T-helper 2 cell treated with Interferon-gamma antibody and Interleukin-4, amounts not matched to agents 100 ng/mL and 5 ng/mL, for 36 hours (primary cell): Measurements from ENCODE around the gene COX6B1. TPM values are rescaled to one million over a fixed set of nuclear protein-coding genes. Genes with fewer than 3 reads are reported as not detected.
"Not testable (repeated sequence)": the region's sequence is repeated elsewhere in the genome, so short reads cannot be mapped to it uniquely, and the experiment has no call there.

Source experiments
- intact Hi-C: fragments of 100-400 bp; cut with micrococcal nuclease; formaldehyde crosslinking; loops from one replicate; pipeline ENCODE4 v1.15.1; 2023
- total RNA-seq: library from RNA; stranded (reverse); gene quantifications from 2 replicates; pipeline ENCODE4 v1.2.3, GENCODE V29; 2022

Gene COX6B1
- 489 and 495 TPM in 2 replicates for total RNA-seq

- intact Hi-C loops: loop anchor here (1.0 to 10.0 kb wide), 7 partner anchors 20 to 407 kb away; partner anchors contain the start of genes ALKBH6, HAUS5, THAP8 and TMEM147
Measured at GRCh38 chr19:35648017-35648961, at the start of gene COX6B1. COX6B1 (plus strand) TSS chr19:35648323; CDS start chr19:35651244, 2,921 bp downstream.

GRCh38 chr19:35601971-35602370, 46.2 kb upstream of the COX6B1 start:
- intact Hi-C loops: no loop called here

- intact Hi-C loops: not testable (repeated sequence)
Measured at GRCh38 chr19:35604436-35604835, 43.7 kb upstream of the COX6B1 start.

- intact Hi-C loops: not testable (repeated sequence)
Measured at GRCh38 chr19:35607170-35607569, 41.0 kb upstream of the COX6B1 start.

GRCh38 chr19:35607661-35608060, 40.5 kb upstream of the COX6B1 start:
- intact Hi-C loops: no loop called here

GRCh38 chr19:35608251-35608650, 39.9 kb upstream of the COX6B1 start:
- intact Hi-C loops: no loop called here

GRCh38 chr19:35609851-35610353, 38.2 kb upstream of the COX6B1 start:
- intact Hi-C loops: no loop called here

GRCh38 chr19:35612224-35612558, 35.9 kb upstream of the COX6B1 start:
- intact Hi-C loops: loop anchor here (1.0 kb wide), 4 partner anchors 16 to 66 kb away; partner anchors contain the start of gene COX6B1

- intact Hi-C loops: loop anchor here (1.0 kb wide), 4 partner anchors 16 to 66 kb away; partner anchors contain the start of gene COX6B1
Measured at GRCh38 chr19:35612559-35613321, 35.4 kb upstream of the COX6B1 start, which contains the start of gene HAUS5. HAUS5 (plus strand) TSS chr19:35612735; CDS start chr19:35612795, 60 bp downstream.

- intact Hi-C loops: no loop called here
Measured at GRCh38 chr19:35613574-35613973, 34.5 kb upstream of the COX6B1 start.

- intact Hi-C loops: no loop called here
Measured at GRCh38 chr19:35615036-35615435, 33.1 kb upstream of the COX6B1 start.

GRCh38 chr19:35618857-35619256, 29.3 kb upstream of the COX6B1 start:
- intact Hi-C loops: no loop called here

- intact Hi-C loops: no loop called here
Measured at GRCh38 chr19:35619290-35619923, 28.7 kb upstream of the COX6B1 start.

GRCh38 chr19:35620001-35620400, 28.1 kb upstream of the COX6B1 start:
- intact Hi-C loops: no loop called here

- intact Hi-C loops: no loop called here
Measured at GRCh38 chr19:35621708-35622107, 26.4 kb upstream of the COX6B1 start.

GRCh38 chr19:35622750-35623149, 25.4 kb upstream of the COX6B1 start:
- intact Hi-C loops: no loop called here

- intact Hi-C loops: no loop called here
Measured at GRCh38 chr19:35623327-35624010, 24.7 kb upstream of the COX6B1 start.

- intact Hi-C loops: loop anchor here (1.0 to 5.0 kb wide), 5 partner anchors 16 to 114 kb away; partner anchors contain the start of genes COX6B1, HAUS5 and IGFLR1
Measured at GRCh38 chr19:35628264-35628564, 19.9 kb upstream of the COX6B1 start.

GRCh38 chr19:35628565-35629331, 19.4 kb upstream of the COX6B1 start, which contains the start of gene RBM42:
RBM42 (plus strand) TSS chr19:35629036; CDS start chr19:35629154, 118 bp downstream.
- intact Hi-C loops: loop anchor here (1.0 to 5.0 kb wide), 5 partner anchors 16 to 114 kb away; partner anchors contain the start of genes COX6B1, HAUS5 and IGFLR1

GRCh38 chr19:35629332-35629633, 18.8 kb upstream of the COX6B1 start:
- intact Hi-C loops: loop anchor here (5.0 kb wide), 1 partner anchor 113 kb away; the partner anchor contains the start of gene IGFLR1
